Hepatic stellate cell (primary cell): ENCODE measurements around the gene ZNF428.
A peak's percentile ranks its signal among the peaks of the same experiment; 100 is the strongest.
"Not testable (repeated sequence)": the region's sequence is repeated elsewhere in the genome, so short reads cannot be mapped to it uniquely, and the experiment has no call there.

ENCODE experiments used
- DNase-seq: peaks from one replicate; pipeline ENCODE4 v3.0.0; 2011; ENCODE audit warnings: low spot score

The ZNF428 gene, protein sequence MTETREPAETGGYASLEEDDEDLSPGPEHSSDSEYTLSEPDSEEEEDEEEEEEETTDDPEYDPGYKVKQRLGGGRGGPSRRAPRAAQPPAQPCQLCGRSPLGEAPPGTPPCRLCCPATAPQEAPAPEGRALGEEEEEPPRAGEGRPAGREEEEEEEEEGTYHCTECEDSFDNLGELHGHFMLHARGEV

DNA sequence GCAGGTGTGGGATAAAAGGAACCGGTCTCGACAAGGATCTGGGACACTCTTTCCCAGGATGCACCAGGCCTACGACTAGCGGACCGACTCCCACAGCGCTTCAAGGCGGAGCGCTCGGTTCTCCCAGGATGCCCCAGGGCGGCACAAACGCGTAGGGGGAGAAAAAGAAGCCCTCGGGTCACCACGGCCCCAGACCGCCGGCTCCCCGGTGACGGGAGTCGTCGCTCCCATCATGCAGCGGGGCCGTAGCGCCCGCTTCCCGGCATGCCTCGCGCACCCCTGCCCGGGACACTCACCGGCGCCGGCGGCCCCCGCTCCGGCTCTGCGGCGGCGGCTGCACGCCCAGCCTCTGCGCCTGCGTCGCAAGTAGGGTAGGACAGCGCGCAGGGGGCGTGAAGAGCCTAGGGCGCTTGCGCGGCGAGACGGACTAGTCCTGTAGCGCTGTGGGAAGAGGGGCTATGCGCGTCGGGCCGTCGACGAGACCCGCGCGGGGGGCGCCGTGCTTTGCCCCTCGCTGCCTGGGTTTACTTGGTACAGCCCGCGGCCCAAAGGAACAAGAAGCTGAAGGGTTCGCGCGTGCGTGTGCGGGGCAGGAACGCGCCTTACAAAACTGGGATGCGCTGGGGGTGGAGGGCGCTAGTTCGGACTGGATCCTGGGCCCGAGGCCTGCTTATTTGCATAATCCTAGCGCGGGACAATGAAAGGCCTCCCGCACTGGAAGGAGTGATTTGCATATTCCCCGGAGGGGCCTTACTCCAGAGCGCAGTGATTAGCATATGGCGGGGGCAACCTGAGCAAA lies at the start of gene ZNF428:
Gene ZNF428 (minus strand): TSS at position 368 of the 799 bp plus-strand sequence. CDS start 5,325 bp downstream, outside the sequence.
- DNase-seq: peak; percentile 97

DNA sequence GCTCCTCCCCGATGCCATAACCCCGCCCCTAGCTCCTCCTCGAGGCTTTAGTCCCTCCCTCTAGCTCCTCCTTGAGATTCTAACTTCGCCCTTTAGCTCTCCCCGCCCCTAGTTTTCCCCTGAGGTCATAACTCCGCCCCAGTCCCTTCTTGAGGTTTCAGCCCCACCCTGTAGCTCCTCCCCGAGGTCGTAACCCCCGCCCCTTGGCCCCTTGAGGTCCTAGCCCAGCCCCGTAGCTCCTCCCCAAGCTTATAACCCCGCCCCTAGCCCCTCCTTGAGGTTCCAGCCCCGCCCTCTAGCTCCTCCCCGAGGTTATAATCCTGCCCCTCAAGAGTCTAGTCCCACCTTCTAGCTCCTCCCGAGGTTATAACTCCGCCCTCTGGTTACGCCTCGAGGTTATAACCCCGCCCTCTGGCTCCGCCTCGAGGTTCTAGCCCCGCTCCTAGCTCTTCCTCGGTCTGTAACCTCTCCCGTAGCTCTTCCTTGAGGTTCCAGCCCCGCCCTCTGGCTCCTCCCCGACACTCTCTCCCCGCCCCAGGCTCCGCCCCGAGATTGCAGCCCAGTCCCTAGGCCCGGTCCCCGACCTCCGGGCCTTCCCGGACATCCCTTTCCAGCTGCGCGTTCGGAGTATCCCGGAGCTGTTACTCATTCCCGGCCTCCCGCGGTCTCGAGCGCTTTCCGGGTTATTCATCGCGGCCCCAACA lies 49.1 kb upstream of the ZNF428 start:
- DNase-seq: peak; percentile 97

DNA sequence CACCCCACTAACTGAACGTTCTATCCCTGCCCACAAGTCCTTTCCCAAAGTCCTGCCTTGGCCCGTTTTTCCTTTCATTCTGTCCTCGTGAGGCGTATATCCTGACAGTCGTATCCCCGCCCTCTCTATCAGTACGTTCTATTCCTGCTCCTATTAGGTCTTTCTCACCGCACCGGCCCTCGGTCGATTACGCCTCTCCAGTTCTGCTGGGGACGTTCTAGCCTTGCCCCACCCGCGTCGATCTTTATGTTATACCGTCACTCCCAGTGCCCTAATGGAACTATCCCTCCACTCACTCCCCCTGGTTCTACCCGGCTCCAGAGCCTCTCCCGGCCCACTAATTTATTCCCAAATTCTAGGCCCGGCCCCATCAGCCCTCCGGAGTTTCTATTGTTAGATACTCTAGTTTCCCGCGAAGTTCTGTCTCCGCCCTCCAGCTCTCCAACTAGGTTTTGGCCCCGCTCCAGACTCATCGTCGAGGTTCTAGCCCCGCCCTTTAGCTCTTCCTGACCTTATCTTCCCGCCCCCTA lies 48.5 kb upstream of the ZNF428 start:
- peak; percentile 22 for DNase-seq

DNA sequence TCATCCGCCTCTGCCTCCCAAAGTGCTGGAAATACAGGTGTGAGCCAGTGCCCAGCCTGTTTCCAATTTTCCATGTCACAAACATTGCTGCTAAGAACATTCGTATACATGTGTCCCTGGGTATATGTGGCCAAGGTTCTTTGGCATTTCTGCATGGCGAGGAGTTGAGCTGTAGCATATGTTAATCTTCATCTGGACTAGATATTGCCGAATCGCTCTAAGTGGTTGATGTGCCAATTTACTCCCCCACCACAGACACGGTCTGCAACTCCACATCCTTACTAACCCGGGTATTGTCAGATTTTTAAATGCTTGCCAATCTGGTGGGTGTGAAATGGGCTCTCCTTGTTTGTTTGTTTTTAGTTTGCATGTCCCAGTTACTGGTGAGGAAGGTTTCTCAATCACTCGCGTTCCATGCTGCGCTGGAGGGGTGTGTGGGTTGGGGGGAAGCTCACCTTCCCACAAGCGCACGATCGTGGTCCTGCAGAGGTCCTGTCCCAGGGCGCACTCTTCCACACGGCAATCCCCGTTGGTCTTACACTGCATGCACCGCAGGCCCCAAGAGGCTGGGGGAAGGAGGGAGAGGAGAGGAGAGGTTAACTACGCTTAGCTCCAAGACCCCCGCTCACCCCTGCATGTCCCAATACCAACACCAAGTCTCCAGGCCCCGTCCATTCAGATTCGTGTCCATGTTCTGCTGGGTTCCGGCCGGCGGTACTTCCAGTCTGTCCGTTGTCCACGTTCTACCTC lies 47.9 kb upstream of the ZNF428 start:
- DNase-seq: no peak

- DNase-seq: no peak
Observed at GRCh38 chr19:43664018-43664417, 44.6 kb upstream of the ZNF428 start.

DNA sequence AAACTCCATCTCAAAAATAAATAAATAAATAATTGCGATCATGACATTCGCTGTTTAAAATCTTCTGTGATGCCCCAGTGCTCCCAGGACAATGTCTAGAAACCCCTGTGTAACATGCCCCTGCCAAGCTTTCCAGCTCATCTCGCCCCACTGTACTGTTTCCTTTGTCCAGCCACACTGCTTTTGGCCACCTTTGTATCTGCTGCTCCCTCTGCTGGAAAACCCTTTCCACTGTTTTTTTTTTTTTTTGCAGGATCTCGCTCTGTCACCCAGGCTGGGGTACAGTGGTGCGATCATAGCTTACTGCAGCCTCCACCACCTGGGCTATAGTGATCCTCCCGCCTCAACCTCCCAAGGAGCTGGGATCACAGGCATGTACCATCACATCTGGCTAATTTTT lies 43.1 kb upstream of the ZNF428 start:
- DNase-seq: no peak

GRCh38 chr19:43660971-43661360 lies 41.5 kb upstream of the ZNF428 start:
- no peak for DNase-seq

DNA sequence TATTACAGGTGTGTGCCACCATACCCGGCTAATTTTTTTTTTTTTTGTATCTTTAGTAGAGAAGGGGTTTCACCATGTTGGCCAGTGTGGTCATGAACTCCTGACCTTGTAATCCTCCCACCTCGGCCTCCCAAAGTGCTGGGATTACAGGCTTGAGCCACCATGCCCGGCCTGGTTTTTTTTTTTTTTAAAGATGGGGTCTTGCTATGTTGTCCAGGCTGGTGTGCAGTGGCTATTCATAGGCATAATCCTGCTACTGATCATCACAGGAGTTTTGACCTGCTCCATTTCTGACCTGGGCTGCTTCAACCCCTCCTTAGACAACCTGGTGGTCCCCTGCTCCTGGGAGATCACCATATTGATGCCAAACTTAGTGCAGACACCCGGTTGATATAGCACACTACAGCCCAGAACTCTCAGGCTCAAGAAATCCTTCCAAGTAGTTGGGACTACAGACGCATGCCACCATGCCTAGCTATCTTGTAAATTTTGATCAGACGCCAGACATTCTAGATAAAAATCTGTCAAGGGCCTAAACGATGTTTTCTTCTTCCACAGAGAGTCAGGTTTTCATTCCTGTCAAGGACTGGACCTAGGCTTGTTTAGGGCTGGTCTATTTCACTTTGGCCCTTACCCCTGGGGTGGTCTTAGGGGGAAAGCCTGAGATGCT lies 41.0 kb upstream of the ZNF428 start:
- DNase-seq: no peak

DNA sequence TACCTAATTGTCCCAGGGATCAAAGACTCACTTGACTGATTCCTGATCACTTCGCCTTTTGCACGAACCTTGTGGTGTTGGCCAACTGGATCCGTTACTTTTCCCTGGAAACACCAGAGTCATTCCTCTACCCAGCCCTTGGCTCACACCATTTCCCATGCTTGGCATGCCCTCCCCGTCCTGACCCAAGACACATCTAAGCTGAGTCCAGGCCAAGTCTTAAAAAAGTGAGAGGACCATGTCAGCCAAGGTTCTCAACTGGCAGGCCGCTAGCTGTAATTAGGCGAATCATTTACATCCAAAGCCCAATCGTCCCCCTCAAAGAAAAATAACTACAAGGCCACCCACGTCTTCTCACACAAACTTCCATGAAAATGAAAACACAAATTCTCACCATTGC lies 39.1 kb upstream of the ZNF428 start:
- no peak for DNase-seq

GRCh38 chr19:43658001-43658400 lies 38.6 kb upstream of the ZNF428 start:
- DNase-seq: no peak

GRCh38 chr19:43656436-43656835 lies 37.0 kb upstream of the ZNF428 start:
- DNase-seq: no peak

- no peak for DNase-seq
Observed at GRCh38 chr19:43652546-43652874, 33.1 kb upstream of the ZNF428 start.

DNA sequence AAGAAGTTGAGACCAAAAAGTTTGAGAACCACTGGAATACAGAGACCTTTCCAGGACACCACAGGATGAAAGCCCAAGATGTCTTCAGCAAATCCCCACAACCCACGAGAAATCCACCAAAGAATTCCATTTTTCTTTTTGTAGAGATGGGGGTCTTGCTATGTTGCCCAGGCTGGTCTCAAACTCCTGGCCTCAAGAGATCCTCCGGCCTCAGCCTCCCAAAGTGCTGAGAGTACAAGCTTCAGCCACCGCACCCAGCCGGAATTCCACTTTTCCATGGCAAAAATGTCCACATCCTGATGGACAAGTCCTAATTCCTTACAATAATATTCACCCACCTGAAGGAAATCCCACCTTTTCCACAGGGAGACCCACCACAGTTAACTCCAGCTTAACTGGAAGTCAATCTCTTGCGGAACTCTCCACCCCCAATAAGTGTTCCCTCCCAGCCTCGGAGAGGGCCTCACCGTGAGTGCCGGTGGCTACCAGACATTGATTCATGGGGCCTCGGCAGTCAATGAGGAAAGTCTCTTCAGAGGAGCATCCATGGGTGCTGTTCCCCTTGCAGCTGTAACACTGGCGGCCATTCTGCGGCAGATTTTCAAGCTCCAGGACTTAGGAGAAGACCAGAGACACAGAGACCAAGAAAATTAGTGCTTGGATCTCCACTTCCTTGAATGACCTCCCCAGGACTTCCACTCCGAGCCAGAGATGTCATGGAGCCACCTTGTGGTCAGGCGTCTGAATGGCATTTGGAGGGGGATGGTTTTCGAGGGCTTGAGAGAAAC lies 32.5 kb upstream of the ZNF428 start:
- DNase-seq: peak; percentile 75

GRCh38 chr19:43650276-43650675 lies 30.8 kb upstream of the ZNF428 start:
- DNase-seq: not testable (repeated sequence)

DNA sequence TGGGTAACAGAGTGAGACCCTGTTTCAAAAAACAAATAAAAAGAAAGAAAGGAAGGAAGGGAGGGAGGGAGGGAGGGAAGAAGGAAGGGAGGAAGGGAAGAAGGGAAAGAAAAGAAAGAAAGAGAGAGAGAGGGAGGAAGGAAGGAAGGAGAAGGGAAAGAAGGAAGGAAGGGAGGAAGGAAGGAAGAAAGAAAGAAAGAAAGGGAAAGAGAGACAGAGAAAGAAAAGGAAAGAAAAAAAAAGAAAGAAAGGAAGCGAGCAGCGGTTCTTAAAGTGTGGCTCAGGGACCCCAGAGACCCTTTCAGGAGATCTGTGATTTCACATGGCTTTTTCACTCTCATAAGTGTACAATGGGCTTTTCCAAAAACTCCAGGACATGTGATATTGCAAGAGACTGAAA lies 30.1 kb upstream of the ZNF428 start:
- DNase-seq: no peak

DNA sequence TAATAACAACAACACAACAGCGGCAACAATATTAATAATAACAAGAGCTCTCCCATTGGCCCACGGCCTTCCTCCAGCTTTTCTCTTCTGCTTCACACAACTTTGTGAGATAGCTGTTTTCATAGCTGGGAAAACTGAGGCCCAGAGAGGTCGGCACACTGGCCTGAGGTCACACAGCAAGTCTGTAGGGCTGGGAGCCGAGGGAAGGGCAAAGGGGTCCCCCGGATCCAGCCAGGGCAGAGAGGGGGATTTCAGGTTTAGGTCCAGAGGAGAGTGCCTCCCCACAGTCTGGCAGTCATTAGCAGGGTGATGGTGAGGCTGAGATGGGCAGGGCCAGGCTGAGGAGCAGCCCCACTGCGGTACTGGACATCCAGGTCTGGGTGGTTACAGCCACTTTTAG lies 29.2 kb upstream of the ZNF428 start:
- DNase-seq: no peak

DNA sequence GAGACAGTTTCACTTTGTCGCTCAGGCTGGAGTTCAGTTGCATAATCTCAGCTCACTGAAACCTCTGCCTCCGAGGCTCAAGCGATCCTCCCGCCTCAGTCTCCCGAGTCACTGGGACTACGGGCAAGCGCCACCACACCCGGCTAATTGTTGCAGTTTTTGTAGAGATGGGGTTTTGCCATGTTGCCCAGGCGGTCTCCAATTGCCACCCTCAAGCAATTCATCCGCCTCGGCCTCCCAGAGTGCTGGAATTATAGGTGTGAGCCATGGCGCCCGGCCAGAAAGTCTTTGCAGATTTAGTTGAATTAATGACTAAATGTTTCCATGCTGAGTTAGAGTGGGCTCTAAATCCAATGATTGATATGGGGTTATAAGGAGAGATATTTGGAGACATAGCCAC lies 24.8 kb upstream of the ZNF428 start:
- no peak for DNase-seq

- DNase-seq: no peak
Observed at GRCh38 chr19:43643326-43643725, 23.9 kb upstream of the ZNF428 start.

- DNase-seq: no peak
Observed at GRCh38 chr19:43642531-43642930, 23.1 kb upstream of the ZNF428 start.

DNA sequence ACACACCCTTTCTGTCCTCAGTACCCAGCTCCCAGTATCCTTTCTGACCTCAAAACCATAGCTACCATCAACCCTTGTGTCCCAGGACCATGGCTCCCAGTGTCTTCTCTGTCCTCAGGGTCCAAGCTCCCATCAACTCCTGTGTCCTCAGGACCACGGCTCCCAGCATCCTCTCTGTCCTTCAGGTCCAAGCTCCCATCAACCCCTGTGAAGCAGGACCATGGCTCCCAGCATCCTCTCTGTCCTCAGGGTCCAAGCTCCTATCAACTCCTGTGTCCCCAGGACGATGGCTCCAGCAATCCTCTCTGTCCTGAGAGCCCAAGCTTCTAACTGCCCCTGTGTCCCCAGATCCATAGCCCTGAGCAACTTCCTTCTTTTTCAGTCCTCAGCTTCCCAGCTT lies 21.9 kb upstream of the ZNF428 start:
- no peak for DNase-seq

DNA sequence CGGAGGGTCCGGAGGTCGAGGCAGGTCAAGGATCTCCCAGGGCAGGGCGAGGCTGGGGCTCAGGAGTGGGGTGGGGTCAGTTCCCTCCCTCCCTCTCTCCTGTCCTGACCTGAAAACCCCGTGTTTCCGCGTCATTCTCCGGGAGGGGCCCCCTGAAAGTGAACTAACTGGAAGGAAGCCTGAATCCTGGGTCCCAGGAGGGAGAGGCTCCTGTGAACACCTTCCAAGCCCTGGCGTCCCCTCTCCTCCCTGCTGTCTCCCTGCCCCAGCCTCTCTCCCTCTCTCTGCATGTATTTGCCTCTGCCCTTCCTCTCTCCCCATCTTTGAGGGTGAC lies 21.0 kb upstream of the ZNF428 start:
- no peak for DNase-seq
